ENCODE measurements around the gene GPANK1.
"Not testable (repeated sequence)": the region's sequence is repeated elsewhere in the genome, so short reads cannot be mapped to it uniquely, and the experiment has no call there.

The GPANK1 gene

DNA sequence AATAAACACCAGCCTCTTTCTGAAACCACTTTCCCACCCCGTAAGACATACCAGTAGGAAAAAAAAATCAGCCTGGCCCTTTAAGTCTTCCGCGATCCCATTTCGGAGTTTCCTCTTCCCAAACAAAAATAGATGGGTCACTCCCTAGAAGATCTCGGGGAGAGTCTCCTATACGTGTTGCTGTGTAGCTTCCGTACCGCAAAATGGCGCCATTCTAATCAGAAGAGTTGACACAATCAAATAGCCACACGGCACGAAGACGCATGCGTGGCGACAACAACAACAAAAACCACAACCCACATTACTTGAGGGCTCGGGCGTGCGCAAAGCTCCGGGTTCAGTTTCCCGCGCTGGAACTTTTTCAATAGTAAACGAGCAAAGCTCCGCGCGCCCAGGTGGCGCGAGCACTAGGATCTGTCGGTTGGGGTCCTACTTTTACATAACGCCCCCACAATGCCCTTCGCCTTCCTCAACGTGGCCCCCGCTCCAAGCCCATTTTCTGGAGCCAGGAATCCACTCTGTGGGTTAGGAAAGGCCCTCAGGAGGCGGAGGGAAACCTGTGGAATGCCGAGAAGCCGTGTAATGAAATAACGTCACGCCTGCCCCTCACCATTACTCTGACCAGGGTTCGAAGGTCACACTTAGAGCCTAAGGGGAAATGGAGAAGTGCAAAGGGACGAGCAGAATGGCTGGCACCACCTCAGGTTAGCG, at the start of gene GPANK1:
TSS of gene GPANK1 (minus strand) at position 208 of the 711 bp plus-strand sequence. CDS start 519 bp downstream, outside the sequence.
- peak; percentile 97 for DNase-seq

- no peak for DNase-seq
Observed at GRCh38 chr6:31713991-31714684, 49.3 kb upstream of the GPANK1 start.

DNA sequence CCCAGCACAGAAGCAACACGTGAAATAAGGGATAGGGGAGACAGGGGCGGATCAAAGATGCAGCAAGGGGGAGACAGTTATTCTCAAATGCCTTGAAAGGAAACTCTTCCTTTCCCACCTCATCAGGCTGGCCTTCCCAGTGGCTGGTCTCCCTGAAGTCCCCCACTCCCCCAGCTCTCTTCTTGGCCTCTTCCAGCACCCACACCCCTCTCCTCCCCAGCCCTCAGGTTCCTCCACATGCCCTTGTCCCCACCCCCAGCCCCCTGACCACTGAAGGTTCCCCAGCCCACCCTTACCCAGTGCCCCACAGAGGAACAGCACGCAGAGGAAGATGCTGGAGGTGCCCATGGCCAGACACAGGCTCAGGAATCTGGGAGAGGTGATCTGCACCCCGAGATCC, 48.7 kb upstream of the GPANK1 start:
- DNase-seq, result no peak

GRCh38 chr6:31712296-31712695, 47.5 kb upstream of the GPANK1 start:
- DNase-seq, result no peak

GRCh38 chr6:31711233-31711632, 46.4 kb upstream of the GPANK1 start:
- no peak for DNase-seq

DNA sequence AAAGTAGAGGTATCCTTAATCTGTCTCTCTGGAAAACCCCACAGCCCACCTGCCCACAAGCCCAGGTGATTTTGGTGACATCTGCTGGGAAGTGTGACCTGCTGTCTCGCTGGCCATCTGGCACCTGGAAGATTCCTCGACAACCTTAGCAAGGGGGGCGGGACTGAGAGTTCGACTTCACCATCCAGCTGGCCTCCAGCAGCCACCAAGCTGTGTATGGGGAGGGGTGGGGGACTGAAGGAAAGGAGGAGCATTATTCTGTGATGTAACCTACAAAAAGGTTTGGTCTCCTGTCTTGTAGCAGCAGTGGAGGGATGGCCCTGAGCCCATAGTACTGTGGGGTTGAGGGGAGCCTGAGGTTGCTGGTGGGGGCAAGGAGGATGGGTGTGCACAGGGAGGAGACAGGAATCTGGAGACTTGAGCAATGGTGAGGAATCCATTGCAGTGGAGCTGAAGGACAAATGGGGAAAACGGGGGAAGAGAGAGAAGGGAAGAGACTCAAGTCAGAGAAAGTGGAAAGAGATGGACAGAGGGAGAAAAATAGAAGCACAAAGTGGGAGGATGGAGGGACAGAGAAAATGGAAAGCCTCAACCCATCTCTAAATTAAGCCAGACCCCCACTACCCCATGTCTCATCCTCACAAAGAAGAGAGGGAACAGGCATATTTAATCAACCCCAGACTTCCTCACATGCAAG, 45.9 kb upstream of the GPANK1 start:
- DNase-seq, result no peak

DNA sequence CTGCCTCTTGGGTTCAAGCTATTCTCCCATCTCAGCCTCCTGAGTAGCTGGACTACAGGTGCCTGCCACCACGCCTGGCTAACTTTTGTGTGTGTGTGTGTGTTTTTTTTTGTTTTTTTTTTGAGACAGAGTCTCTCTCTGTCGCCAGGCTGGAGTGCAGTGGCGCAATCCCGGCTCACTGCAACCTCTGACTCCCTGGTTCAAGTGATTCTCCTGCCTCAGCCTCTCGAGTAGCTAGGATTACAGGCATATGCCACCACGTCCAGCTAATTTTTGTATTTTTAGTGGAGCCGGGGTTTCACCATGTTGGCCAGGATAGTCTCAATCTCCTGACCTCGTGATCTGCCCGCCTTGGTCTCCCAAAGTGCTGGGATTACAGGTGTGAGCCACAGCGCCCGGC, 44.4 kb upstream of the GPANK1 start:
- DNase-seq, result not testable (repeated sequence)

- DNase-seq, result no peak
Observed at GRCh38 chr6:31708224-31708623, 43.4 kb upstream of the GPANK1 start.

DNA sequence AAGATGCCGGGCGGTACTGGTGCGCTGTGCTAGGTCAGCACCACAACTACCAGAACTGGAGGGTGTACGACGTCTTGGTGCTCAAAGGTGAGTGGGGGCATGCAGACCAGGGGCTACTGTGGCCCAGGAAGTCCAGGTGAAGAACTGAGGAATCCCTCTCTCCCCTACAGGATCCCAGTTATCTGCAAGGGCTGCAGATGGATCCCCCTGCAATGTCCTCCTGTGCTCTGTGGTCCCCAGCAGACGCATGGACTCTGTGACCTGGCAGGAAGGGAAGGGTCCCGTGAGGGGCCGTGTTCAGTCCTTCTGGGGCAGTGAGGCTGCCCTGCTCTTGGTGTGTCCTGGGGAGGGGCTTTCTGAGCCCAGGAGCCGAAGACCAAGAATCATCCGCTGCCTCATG, 42.9 kb upstream of the GPANK1 start:
- DNase-seq, result no peak

GRCh38 chr6:31706599-31706998, 41.8 kb upstream of the GPANK1 start, which contains the start of gene LY6G6F:
TSS of gene LY6G6F (plus strand) at chr6:31706866. CDS start at chr6:31706907, 41 bp downstream.
- no peak for DNase-seq

DNA sequence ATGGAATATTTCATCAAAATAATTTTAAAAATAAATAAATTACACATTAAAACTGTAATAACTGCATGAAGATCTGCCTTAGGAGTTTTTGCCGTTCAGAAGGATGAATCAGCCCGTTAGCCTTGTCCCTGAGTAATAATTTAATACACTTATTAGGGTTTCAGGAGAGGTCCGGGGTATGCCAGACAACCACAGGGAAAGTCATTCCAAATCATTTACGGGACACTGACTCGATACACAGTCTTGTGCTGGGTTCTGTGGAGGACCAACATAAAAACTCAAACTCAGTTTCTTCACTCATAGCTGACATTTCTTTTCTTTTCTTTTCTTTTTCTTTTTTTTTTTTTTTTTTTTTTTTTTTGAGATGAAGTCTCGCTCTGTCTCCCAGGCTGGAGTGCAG, 41.1 kb upstream of the GPANK1 start:
- DNase-seq, result peak; percentile 28

GRCh38 chr6:31702819-31703716, 38.3 kb upstream of the GPANK1 start, which contains the start of gene ABHD16A:
TSS of gene ABHD16A (minus strand) at chr6:31703324. CDS start at chr6:31703281, 43 bp downstream.
- DNase-seq, result peak; percentile 99

DNA sequence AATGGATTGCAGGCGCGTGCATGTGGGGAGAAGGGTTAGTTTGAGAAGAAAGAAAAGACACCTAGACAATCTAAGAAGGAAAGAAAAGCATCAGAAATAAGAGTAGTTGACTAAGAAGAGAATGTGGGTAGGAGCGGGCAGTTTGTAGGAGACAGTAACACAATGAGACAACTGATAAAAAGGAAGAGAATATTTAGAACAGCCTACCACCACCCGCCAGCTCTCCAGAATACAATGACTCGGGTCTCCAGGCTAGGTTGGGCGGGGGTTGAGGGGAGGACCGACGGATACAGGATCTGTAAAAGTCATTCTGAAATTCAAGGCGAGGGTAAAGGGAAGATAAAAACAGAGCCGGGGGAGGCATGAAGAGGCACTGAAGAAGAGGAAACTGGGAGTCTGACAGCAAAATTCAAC, 37.6 kb upstream of the GPANK1 start:
- DNase-seq, result no peak

GRCh38 chr6:31701666-31702404, 37.0 kb upstream of the GPANK1 start:
- peak; percentile 30 for DNase-seq

GRCh38 chr6:31700740-31701401, 36.1 kb upstream of the GPANK1 start:
- DNase-seq, result no peak

- no peak for DNase-seq
Observed at GRCh38 chr6:31697555-31697954, 32.8 kb upstream of the GPANK1 start.

DNA sequence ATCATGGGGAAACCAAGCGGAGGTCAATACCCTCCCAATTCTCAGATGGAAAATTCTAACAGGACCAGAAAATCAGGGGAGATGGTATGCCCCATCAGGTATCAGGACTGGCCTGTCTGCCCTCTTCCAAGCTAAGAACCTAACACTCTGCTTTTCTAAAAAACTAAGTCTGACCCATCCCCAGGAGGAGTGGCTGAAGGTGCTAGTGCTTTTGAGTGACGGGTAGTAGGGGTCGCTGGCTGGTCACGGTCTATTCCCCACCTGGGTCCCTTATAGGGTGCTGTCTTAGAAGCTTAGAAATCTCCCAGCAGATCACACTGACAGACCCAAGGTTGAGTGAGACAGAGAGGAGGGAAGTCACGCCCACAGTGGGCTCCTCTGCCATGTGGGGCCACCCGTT, 28.7 kb upstream of the GPANK1 start:
- no peak for DNase-seq

- DNase-seq, result no peak
Observed at GRCh38 chr6:31692886-31693285, 28.1 kb upstream of the GPANK1 start.

DNA sequence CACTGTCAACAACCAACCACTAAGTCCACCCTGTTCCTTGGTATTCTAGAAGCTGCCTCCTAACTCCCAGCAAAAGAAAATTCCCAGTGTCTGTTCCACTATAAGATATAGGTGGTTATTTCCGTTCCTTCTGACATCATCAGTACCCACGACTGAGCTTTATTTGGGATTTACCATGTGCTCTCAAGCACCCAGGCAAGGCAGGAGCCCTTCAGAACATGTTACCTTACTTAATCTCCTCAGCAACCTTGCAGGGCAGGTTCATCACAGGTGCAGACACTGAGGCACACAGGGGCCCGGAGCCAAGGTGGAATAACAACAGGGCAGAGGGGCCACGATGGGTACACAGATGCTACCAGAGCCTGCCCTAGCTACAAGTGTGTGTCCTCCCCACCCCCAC, 27.6 kb upstream of the GPANK1 start:
- DNase-seq, result no peak

- no peak for DNase-seq
Observed at GRCh38 chr6:31691564-31692108, 26.8 kb upstream of the GPANK1 start.

DNA sequence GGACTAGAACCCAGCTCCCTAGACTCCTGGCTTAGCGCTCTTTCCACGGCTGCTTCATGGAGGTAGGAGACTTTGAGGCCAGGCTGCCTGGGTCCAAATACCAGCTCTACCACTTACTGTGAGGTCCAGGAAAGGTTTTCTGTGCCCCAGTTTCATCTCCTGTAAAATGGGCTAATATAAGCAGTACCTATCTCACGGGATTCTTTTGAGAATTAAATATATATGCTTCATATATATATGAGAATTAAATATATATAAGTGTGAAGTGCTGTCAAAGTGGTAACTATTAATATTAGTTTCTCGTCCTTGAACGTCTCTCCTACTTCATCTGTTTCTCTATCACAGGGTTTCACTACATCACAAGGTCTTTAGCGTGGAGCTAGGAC, 26.3 kb upstream of the GPANK1 start:
- no peak for DNase-seq

Data from EL (cell line).